Measurements from ENCODE around the gene FAM20C. TPM values are rescaled to one million over a fixed set of nuclear protein-coding genes. Genes with fewer than 3 reads are reported as not detected.

Gene FAM20C
- total and polyA plus RNA-seq, 2 donors (not counting 3 experiments of a cell fraction or from before 2014, with no cell fraction given): 14.2 to 34.5 TPM

DNA sequence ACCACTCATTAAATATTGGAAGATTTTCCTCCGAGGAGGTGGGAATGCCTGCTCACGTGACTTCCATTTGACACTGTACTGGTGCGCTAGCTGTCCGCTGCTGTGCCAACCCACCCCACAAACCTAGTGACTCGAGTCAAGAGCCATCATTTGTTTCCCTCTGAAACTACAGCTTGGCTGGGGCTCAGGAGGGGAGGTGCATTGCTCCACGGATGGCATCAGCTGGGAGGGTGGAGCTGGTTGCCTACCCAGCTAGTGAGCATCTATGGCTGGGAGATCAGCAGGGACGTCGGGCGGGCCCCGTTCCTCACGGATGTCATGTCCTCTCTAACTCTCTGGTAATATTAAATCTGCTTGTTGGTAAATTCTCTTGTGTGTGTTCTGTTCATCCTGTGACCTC, 88.1 kb downstream of the FAM20C start:
- ChIA-PET POLR2A (no interaction called here), CTCF (no interaction called here)
- no peaks in the 10 kb centered on the region for H3K36me3 ChIP-seq (ENCODE audit: control insufficient read depth in 2 of 2, extremely low read depth in 1 of 2, insufficient read depth in 2 of 2, low read length in 2 of 2)
- no peaks in the 10 kb centered on the region for H3K79me2 ChIP-seq (ENCODE audit: control insufficient read depth, insufficient read depth, low read length)
- H3K27ac ChIP-seq (ENCODE audit: insufficient read depth, low read depth, low read length): no peak overlapping the region
- no peak overlapping the region for H2AFZ ChIP-seq (ENCODE audit: low read depth, low read length)
- H3K4me3 ChIP-seq (replicated peaks in 1 of 3; ENCODE audit: insufficient read depth in 1 of 3, low read depth in 1 of 3, low read length in 3 of 3): no peak overlapping the region
- no peak overlapping the region for H3K4me2 ChIP-seq (ENCODE audit: insufficient read depth, low read length)
- H4K20me1 ChIP-seq (replicated peaks; ENCODE audit: control insufficient read depth, extremely low read depth, insufficient read depth, low read length): no peaks in the 10 kb centered on the region
- H3K27me3 ChIP-seq (ENCODE audit: control insufficient read depth in 2 of 2, insufficient read depth in 2 of 2, low read length in 2 of 2): peaks cover 2 to 8% of the 10 kb centered on the region in 2 experiments
- no peaks in the 10 kb centered on the region for H3K9me1 ChIP-seq (replicated peaks; ENCODE audit: control insufficient read depth, extremely low read depth, insufficient read depth, low read length)
- intact Hi-C loops (cut with micrococcal nuclease): no loop called here
- no peak overlapping the region for H3K9ac ChIP-seq (replicated peaks; ENCODE audit: extremely low read depth, insufficient read depth, low read length)
- no TSS peak for BruUV-seq (replicated peaks)
- dilution Hi-C loops (cut with MboI; ENCODE audit: extremely low pct_ligation_motif_present, low sequenced_read_pairs): no loop called here
- no peaks in the 10 kb centered on the region for H3K4me1 ChIP-seq (ENCODE audit: control insufficient read depth, extremely low read depth, insufficient read depth, low read length)
- H3K9me3 ChIP-seq (replicated peaks; ENCODE audit: control insufficient read depth, insufficient read depth, low read length): no peaks in the 10 kb centered on the region
- TF ChIP-seq EZH2 (IDR thresholded peaks at IDR 0.05; ENCODE audit: borderline replicate concordance, low read depth, low read length, severe bottlenecking): no peak
- TF ChIP-seq FOS (IDR thresholded peaks at IDR 0.05; ENCODE audit: borderline replicate concordance, insufficient read depth, low read length): no peak
- no peak for TF ChIP-seq POLR2AphosphoS5 (IDR thresholded peaks at IDR 0.05; ENCODE audit: insufficient read depth, low read depth, low read length)
- TF ChIP-seq POLR2A (IDR thresholded peaks at IDR 0.05; ENCODE audit: low read depth, low read length): no peak
- TF ChIP-seq, protein P1, sequence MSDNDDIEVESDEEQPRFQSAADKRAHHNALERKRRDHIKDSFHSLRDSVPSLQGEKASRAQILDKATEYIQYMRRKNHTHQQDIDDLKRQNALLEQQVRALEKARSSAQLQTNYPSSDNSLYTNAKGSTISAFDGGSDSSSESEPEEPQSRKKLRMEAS (IDR thresholded peaks at IDR 0.05; ENCODE audit: insufficient read depth, insufficient read length): no peak
- TF ChIP-seq MYC (IDR thresholded peaks at IDR 0.05; ENCODE audit: low read depth, low read length): no peak
- TF ChIP-seq JUN (IDR thresholded peaks at IDR 0.05; ENCODE audit: borderline replicate concordance, insufficient read depth, insufficient read length, low read depth): no peak
- TF ChIP-seq CTCF (IDR thresholded peaks at IDR 0.05; ENCODE audit: extremely low read depth in 1 of 2, insufficient read depth in 1 of 2, low read depth in 1 of 2, low read length in 2 of 2): no peak
- no peak for TF ChIP-seq GATA2 (IDR thresholded peaks at IDR 0.05; ENCODE audit: insufficient read depth, insufficient read length, low read depth, low read length)
- DNase-seq (ENCODE audit: low read depth, low spot score) (no peak), FAIRE-seq (no peak)
